T-helper 9 cell (primary cell): Measurements from ENCODE around the gene ITGA11.

ENCODE experiments used
- DNase-seq: peaks from one replicate; pipeline ENCODE4 v3.0.0-alpha.2; 2020

ITGA11 gene

DNA sequence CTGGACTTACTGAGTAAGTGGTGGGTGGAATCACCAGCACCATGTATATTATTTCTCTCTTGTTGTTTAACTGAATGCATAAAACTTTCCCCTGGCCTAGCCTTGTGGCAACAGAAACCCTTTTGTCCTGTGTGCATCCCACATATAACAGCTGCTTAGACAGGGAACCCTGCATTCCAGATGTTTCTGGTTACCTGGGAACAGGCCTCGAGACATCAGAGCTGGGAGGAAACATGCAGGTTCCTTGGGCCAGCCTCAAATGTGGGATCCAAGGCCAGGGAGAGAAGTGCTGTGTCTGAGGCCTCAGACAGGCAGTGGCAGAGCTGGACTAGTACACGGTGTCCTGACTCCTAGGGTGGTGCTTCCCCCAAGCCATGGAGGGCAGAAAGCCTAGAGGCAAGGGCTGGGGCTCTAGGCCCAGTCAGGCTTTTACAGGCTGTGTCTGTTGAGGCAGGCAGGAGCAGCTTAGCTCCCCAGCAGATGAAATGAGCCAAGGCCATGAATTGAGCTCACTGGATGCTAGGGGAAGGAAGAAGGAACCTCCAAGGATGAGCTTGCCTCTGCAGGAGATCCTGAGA, 57.7 kb downstream of the ITGA11 start:
- no peak for DNase-seq

DNA sequence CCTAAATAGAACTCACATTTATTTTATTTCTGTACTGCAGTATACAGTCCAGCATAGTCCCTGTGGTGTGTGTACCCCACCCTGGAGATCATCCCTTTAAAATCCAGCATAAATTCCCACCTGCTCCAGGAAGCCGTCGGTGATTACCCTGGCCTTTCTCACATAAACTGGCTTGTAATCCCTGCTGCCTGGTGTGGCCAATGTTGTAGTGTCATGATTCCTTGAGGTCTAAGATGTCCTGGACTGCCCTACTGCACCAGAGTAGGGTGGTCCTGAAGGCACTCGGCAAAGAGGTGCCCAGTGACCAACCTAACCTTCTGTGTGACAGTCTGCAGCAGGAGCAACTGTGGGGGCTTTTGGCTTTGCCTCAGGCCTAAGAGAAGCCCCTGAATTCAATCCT, 58.9 kb downstream of the ITGA11 start:
- no peak for DNase-seq

DNA sequence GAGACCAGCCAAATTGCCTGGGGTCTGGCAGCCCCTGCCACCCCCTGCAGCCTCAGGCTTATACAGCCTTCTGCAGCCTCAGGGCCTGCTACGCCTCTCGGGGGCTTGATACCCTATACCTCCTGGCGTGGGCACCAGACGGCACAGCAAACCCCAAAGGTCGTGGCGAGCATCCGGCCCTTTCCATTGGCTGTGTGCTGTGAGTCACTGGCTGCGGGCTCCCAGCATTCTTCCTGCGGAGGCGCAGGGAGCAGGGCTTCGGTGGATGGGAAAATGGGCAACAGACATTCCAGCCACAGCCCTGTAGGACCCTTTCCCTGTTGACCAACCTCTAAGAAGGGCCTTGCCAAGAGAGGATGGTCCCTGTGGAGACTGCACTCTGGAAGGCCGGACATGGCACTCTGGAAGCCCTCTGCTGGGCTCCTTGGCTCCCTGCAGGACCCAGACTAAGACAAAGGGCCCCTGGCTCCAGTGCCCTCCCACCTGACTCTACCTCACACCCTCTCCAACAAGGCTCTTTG, 59.6 kb downstream of the ITGA11 start:
- no peak for DNase-seq

DNA sequence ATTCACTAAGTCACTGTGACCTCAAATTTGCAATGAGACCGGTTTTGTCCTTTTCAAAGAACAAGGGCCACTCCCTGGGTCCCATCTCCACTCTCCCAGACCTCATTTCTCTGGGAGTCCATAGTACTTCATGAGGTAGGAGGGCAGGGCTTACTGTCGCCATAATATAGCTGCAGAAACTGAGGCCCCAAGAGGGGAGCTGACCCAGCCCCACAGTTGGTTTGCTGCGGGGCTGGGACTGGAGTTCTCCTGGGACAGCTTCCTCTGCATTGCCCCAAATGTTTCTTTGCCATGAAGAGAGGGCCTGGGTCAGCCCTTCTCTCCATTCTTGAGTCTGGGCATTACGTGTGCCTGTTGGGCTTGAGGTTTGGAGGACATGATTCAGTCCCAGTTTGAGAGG, 60.1 kb downstream of the ITGA11 start:
- no peak for DNase-seq

DNA sequence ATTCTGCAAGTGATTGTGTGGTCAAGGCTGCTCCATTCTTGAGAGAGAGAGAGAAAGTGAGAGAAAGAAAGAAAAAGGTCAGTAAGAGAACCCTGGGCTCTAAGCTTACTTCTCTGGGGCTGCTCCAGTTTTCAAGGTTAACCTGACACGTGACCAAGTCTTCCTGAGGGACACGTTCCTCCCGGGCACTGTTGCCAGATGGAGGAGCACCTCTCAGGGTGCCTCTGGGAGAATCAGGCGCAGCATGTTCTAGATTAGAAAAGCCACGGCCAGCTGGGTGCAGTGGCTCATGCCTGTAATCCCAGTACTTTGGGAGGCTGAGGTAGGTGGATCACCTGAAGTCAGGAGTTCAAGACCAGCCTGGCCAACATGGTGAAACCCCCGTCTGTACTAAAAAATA, 60.8 kb downstream of the ITGA11 start:
- no peak for DNase-seq

DNA sequence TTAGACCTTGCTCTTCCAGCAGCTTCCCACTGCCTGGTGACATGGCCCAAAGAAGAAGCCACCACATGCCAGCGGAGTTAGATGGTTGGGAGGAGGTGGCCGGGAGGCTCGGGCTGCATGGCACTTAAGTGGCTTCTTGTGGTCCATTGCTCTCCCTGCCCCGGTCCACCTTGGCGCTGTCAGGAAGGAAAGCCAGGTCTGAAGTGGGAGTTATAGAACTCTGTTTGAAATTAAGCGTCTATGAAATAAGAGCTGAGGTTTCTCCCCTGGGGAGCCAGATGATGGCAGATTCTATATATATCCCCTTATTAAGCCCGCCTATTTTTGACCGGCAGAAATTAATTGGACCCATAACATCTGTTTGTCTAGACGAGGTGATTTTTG, 61.2 kb downstream of the ITGA11 start:
- DNase-seq = no peak

DNA sequence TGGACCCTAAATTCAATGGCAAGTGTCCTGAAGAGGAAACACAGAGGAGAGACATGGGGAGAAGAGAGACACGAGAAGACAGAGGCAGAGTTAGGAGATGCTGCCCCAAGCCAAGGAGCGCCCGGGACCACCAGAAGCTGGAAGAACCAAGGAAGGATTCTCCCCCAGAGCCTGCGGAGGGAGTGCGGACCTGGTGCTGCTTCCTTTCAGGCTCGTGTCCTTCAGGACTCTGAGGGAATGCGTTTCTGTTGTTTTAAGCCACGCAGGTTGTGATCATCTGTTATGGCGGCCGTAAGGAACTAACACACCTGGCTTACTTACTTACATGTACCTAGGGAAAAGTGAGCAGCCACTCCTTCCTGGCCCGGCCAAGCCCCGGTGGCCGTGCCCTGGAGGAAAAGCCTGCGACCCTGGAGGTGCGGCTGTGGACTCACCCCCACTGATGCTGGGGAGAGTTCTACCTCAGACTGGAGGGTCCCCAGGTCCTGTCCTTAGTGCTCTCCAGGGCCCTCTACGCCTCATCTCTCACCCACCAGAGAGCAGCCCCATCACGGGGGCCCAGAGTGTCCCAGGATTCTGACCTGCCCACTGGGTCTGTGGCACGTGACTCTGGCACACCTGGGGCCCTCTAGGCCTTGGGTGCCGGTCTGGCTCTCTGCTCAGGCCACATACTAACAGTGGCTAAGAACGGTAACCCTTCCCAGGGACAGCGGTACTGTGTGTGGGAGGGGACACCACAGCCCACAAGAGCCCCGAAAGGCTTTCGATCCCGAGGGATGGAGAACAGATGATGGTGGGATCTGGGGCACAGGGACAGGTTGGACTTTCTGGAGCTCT, 61.8 kb downstream of the ITGA11 start:
- DNase-seq = no peak

DNA sequence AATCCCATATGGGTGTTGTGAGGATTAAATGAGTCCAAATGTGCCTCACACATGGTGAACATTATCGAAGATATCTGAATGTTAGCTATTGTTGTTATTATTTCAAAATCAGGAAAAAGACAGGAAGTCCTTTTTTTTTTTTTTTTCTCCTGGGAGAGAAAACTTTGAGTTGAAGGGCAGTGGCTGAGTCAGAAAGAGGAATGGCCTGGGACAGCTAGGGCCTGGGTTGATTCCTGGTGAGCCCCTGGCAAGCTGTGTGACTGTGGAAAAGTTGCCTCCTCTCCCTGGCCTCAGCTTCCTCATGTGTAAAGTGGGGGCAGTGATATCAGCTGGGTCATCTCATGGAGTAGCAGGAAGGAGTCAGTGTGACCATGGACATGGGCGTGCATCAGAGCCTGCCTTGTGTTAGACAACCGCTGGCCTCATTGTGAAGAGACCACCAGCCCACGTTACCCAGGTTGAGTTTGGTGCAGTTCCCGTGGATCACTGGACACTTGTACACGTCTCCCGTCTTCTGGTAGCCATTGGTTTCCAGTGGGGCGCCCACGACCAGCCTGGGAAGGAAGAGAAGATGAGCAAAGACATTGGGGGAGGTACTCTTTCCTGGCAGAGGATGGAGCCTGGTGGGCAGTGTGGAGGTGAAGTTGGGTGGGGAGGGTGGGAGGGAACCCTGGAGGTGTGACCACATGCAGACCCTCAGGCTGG, 63.1 kb downstream of the ITGA11 start:
- no peak for DNase-seq

DNA sequence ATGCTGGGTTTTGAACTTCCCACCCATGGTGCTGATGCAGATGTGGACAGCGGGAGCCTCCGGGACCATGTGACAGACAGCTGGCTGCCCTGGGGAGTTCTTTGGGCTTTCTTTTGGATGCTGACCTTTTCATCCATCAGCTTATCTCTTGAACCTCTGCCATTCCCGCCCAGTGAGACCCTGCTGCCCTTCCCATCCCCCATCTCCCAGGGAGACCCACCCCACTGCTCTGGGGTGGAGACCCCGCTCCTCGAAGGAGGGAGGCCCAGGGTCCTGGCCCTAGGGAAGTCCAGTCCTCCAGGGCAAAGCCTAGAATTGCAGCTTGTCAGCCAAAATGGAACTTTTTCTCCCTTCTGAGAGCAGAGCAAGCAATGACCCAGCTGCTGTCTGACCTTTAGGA, 64.0 kb downstream of the ITGA11 start:
- no peak for DNase-seq

DNA sequence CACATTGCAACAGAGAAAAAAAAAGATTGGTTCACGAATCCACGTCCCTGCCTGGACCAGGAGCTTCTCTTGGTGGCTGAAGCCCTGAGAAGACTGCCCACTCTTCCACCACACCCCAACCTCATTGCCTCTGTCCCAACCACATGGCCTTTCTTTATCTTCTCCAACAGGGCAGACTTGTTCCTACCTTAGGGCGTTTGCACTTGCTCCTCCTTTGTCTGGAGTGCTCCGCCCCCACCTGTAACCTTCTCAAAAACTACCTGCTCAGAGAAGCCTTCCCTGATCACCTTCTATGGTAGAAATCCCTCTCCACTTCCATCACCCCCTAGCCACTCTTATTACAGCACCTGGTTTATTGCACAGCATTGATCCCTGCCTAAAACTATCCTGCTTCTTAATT, 64.7 kb downstream of the ITGA11 start:
- no peak for DNase-seq

DNA sequence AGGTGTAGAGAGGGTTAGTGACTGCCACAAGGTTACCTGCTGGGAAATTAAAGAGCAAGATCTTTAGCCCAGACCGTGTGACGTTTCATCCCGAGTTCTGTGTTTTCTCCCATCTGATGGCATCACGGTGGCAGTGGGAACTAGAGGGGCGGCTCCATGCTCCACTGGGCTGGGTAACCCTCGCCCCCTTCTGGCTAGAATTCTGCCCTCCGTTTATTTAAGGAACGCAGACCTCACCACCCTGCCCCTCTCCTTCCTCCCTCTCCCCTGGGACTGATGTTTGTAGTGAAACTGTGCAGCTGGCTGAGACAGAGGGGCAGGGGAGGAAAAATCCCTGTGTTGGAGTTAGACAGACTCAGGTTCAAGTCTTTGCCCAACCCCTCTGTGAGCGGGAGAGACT, 65.6 kb downstream of the ITGA11 start:
- no peak for DNase-seq

DNA sequence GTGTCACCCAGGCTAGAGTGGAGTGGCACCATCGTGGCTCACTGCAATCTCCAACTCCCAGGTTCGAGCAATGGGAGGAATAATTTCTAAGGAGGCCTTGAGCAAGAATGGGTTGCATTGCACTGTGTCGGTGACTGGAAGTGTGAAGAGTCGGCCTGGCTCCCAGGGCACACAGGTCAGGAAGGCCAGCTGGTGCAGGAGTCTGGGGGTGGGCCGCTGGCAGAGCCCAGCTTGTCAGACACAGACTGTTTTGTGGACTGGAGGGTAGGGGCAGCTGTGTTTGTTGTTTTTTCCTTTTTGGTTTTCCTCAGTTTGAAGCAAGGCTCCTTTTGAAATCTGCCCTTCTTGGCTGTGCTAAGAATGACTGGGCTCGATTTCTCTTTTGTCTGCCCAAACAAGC, 66.2 kb downstream of the ITGA11 start:
- DNase-seq = no peak

DNA sequence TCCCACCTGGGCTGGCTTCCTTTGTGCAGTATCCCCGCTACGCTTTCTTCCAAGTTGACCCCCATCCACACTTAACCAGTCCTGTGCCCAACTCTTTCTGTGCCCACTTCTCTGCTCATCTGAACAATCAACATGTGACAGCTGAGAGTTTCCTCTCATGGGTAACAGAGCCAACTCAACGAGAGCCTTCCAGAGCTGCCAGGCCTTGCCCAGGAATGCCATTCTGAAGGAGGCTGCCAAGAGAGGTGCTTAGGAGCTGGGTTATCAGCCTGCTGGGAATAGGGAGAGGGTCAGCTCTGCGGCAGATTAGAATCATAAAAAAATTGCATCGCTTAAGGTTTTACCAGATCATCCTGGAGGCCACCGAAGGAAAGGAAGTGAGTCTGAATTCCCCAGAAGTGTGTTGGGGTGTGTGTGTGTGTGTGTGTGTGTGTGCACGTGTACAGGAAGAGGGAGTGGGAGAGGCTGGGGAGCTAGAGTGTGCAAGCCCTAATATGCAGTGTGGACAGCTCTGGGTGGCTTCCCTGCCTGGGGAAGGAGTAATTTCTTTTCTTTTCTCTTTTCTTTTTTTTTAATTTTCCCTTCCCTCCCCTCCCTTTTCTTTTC, 66.7 kb downstream of the ITGA11 start:
- no peak for DNase-seq

DNA sequence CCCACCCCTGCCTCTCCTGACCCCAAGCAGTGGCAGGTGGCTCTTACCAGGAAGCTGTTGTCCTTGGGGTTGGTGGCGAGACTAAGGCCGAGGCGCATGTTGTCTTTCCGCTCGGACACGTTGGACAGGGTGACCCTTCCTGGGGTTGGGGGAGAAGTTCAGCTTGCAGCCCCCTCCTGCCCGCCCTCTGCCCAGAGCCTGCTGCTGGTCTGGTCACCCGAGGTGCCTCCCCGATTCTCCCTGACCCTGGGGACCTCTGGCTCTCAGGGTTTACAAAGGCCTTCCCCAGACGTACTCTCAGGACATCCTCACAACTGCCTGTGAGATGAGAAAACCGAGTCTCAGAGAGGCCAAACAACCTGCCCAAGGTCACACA, 67.3 kb downstream of the ITGA11 start:
- DNase-seq = no peak

DNA sequence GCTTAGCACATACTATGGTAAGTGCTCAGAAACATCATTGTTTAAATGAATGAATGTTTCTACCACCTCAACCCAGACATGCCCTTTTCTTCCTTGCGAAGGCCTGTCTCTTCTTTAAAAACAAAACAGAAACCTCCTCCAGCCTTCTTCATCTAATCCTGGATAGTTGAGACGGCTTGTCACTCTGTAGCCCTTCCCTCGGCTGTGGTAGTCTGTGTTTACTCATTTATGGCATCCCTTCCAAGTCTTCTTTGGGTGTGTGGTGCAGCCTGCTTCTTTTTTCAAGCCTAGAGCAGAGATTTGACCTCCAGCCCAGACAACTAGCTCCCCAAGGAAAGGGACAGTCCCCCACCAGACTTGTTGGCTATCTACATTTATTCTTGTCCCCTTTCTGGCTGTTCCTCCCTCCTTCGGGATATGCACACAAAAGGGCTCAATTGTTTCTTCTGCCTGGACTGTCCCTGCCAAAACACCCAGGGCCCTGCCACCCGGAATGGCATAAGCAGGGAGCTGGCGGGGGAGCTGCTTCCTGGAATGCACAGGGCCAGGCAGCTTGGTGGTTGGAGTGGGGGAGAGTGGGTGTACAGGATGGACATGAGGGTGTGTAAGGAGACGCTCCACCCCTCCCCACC, 67.8 kb downstream of the ITGA11 start:
- no peak for DNase-seq

DNA sequence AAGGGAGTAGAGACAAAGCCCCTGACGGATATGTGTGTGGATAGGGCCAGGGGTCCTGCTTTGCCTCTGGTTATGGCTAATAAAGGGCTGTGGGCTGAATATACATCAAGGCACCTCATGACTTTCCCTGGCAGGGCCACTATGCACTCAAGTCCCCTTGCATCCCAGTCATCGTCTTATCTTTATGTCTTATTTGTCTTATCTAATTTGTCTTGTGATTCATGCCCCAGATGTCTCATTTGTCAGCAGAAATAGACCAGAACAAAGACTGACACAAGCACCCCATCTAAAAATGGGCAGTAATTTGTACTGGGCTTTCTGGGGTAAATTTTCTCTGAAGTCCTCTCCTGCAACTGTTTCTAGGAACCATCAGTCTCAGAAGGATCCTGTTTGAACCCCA, 68.6 kb downstream of the ITGA11 start:
- DNase-seq = no peak

DNA sequence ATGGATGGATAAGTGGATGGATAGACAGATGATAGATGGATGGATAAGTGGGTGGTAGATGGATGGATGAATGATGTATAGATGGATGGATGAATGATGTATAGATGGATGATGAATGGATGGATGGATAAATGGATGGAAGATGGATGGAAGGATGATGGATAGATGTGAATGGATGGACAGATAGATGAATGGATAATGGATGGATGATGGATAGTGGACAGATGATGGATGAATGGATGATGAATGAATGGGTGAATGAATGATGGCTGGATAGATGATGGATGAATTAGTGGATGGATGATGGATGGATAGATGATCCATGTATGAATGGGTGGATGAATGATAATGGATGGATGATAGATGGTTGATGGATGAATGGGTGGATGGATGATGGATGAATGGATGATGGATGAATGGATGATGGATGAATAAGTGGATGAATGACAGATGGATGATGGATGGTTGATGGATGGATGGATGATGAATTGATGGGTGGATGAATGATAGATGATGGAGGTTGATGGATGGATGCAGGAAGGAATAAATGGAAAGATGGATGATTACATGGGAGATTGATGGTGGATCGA, 69.3 kb downstream of the ITGA11 start:
- no peak for DNase-seq

DNA sequence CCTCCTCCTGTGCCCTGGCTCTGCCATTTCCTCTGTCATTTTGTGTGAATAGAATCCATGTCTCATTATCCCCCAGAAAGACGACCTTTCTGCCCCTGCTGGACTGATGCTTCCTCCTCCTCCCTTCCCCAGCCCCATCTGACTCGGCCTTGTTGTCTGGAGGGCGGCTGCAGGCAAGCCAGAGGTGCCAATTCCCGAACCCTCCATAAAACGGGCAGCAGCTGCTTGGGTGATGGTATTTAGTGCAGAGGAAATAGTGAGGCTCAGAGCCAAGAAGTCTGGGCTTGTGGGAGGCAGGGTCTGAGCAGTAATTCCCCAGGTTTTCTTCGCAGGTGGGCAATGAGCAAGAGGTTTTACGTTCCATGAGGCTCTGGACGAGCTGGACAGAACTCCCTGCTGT, 71.2 kb downstream of the ITGA11 start:
- no peak for DNase-seq

DNA sequence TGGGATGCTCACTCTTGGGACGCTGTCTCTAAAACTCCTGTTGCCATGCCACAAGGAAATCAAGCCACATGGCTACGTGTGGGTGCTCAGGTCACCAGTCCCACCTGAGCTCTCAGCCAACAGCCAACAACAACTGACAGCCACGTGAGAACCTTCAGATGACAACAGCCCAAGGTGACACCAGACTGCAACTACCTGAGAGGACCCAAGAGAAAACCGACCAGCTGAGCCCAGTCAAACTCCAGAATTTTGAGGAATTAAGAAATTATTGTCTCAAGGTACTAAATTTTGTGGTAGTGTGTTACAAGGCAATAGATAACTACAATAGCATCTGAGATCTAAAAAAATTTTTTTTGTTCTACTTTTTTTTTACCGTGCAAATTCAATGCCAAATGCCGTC, 75.2 kb downstream of the ITGA11 start:
- DNase-seq = no peak

DNA sequence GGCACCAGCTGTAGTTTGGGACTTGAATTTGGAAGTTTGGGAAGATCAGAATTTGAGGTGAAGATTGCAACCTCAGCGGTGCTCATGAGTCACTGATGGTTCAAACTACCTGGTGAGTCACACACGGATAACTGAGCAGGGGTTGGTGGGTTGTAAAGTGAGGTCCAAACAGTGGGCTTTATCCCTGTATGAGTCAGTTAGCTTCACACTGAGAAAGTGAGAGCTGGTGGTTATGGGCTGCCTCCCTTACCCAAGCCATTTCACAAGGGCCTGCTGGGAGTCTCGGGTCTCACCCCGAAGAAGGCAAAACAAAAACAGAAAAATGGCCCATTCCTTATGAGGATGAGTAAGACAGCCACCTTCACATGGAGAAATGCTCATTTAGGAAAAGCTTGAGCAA, 77.0 kb downstream of the ITGA11 start:
- no peak for DNase-seq

DNA sequence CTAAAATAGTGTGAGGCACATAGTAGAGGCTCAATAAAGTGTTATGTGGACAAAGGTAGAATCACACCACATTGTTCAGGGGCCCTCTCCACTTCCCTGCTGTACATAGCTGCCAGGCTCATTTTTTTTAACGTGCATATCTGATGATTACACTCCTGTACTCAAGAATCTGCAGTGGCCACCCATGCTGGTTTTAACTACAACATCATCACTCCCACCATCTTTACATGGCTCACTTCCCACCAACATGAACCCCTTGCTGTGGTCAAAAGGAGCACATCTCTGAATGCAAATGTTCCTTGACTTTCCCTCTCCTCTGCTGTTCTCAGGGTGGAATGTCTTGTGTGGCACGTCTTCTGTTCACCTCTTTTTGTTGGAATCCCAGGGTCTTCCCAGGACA, 77.7 kb downstream of the ITGA11 start:
- DNase-seq = no peak

DNA sequence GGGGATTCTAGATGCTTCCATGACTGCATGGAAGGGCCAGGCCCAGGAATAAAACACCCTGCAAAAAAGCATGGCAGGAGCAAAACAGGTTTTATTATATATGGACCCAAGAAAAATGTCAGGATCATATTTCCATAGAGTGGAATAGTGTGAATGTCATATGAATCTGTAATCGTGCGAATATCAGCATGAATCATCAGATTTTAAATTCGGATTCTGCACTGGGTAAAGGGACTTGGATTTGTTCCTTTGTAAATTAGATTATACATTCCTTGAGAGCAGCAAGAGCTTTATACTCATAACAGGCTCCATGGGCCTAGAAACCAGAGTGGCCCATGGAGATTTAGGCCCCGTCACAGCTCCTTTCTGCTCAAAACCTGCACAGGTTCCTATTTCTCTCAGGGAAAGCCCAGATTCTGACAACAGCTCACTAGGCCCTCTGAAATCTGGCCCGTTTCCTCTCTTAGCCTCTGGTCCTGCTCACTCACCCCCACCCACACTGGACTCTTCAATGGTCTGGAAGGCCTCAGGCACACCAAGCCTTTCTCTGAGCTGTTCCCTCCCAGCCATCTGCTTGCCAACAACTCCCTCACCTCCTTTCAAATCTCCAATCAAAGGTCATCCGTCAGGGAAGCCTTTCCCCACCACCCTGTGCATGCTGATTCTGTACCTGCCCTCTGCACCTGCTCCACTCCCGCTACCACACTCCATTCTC, 78.4 kb downstream of the ITGA11 start:
- no peak for DNase-seq
